NK-92 treated with Interleukin-12 subunit alpha and Interleukin-12 subunit beta, amount 100 ng/mL, for 24 hours (cell line): Measurements from ENCODE around the gene NUMB.
"Not testable (repeated sequence)": the region's sequence is repeated elsewhere in the genome, so short reads cannot be mapped to it uniquely, and the experiment has no call there.

Experiments
- DNase-seq: peaks from one replicate; lab custom pipeline; 2025; lab: John Stamatoyannopoulos, UW

The NUMB gene

GRCh38 chr14:73359445-73359844 lies 98.9 kb downstream of the NUMB start:
- no peak for DNase-seq

GRCh38 chr14:73358187-73358586 lies 100.2 kb downstream of the NUMB start:
- no peak for DNase-seq

- DNase-seq, result not testable (repeated sequence)
These were observed 109.3 kb downstream of the NUMB start for GRCh38 chr14:73349091-73349490.

- DNase-seq, result no peak
These were observed 114.0 kb downstream of the NUMB start for GRCh38 chr14:73344319-73344718.

- DNase-seq, result no peak
These were observed 115.7 kb downstream of the NUMB start for GRCh38 chr14:73342670-73343069.

GRCh38 chr14:73339846-73340595 lies 118.3 kb downstream of the NUMB start:
- DNase-seq, result no peak

GRCh38 chr14:73339206-73339605 lies 119.1 kb downstream of the NUMB start:
- no peak for DNase-seq

- DNase-seq, result no peak
These were observed 119.8 kb downstream of the NUMB start for GRCh38 chr14:73338551-73338950.

- DNase-seq, result no peak
These were observed 125.3 kb downstream of the NUMB start for GRCh38 chr14:73333031-73333430.

- no peak for DNase-seq
These were observed 132.6 kb downstream of the NUMB start for GRCh38 chr14:73325630-73326299.

- DNase-seq, result no peak
These were observed 133.3 kb downstream of the NUMB start for GRCh38 chr14:73325063-73325462.

- DNase-seq, result no peak
These were observed 133.8 kb downstream of the NUMB start for GRCh38 chr14:73324533-73324932.

GRCh38 chr14:73323896-73324399 lies 134.4 kb downstream of the NUMB start:
- no peak for DNase-seq

- DNase-seq, result no peak
These were observed 145.2 kb downstream of the NUMB start for GRCh38 chr14:73313151-73313550.

- no peak for DNase-seq
These were observed 145.7 kb downstream of the NUMB start for GRCh38 chr14:73312687-73313086.

- DNase-seq, result no peak
These were observed 146.7 kb downstream of the NUMB start for GRCh38 chr14:73311708-73312030.

GRCh38 chr14:73309207-73309606 lies 149.1 kb downstream of the NUMB start:
- DNase-seq, result not testable (repeated sequence)

GRCh38 chr14:73307261-73307660 lies 151.1 kb downstream of the NUMB start:
- no peak for DNase-seq

- no peak for DNase-seq
These were observed 152.8 kb downstream of the NUMB start for GRCh38 chr14:73305499-73305898.

- no peak for DNase-seq
These were observed 163.0 kb downstream of the NUMB start for GRCh38 chr14:73295198-73295796.

- DNase-seq, result no peak
These were observed 164.3 kb downstream of the NUMB start for GRCh38 chr14:73293782-73294781.

GRCh38 chr14:73290279-73290678 lies 168.1 kb downstream of the NUMB start:
- no peak for DNase-seq
